B cell (primary cell): ENCODE measurements around the gene CYP26B1. TPM values are rescaled to one million over a fixed set of nuclear protein-coding genes. Genes with fewer than 3 reads are reported as not detected.

ENCODE experiments used
- ATAC-seq: fragments of 200-7000 bp; cut with Tn5 transposase; one replicate; pipeline ENCODE4 v1.10.0; 2021; ENCODE audit warnings: low read depth, mild to moderate bottlenecking, moderate number of reproducible peaks, moderate library complexity
- CTCF ChIA-PET: fragments of 350-600 bp; sonication (Branson Sonifier 250); formaldehyde crosslinking; loops from one replicate; lab custom pipeline; 2021; ENCODE audit warnings: antibody characterized with exemption, inconsistent platforms; lab: Charles Lee
- POLR2A ChIA-PET: fragments of 350-600 bp; sonication (Branson Sonifier 250); formaldehyde crosslinking; loops from one replicate; lab custom pipeline; 2021; ENCODE audit warnings: antibody characterized with exemption; lab: Charles Lee
- DNase-seq: peaks from one replicate; pipeline ENCODE4 v3.0.0; 2013
- H2AFZ ChIP-seq: 2 replicates; pipeline ENCODE4 v1.6.1; 2012; ENCODE audit warnings: mild to moderate bottlenecking, low read depth, low read length; ENCODE audit not compliant: insufficient read depth, poor library complexity, severe bottlenecking
- H3K27ac ChIP-seq, 2 donors: 1 replicate in 1 of 2; 2 replicates in 1 of 2; pipeline ENCODE4 v1.5.1; 2012 to 2013; ENCODE audit warnings: low read length in 2 of 2, mild to moderate bottlenecking in 2 of 2, moderate library complexity in 1 of 2
- H3K27me3 ChIP-seq, 4 experiments: fragments of 200-600 bp in 1 of 4; sonication (generic) in 1 of 4; replicated peaks in 1 of 4; 1 replicate in 2 of 4; 2 replicates in 2 of 4; pipeline versions ENCODE4 v1.6.1 to v1.7.0; 2013 to 2016; ENCODE audit warnings: low read length in 3 of 4, mild to moderate bottlenecking in 2 of 4, mixed read lengths in 1 of 4, moderate library complexity in 1 of 4; ENCODE audit not compliant: insufficient read depth in 4 of 4, control insufficient read depth in 3 of 4; ENCODE audit errors: control extremely low read depth in 1 of 4
- H3K36me3 ChIP-seq, 2 experiments: replicated peaks in 1 of 2; 1 replicate in 1 of 2; 2 replicates in 1 of 2; pipeline versions ENCODE4 v1.6.1 to v1.7.1; 2013; ENCODE audit warnings: low read length in 1 of 2; ENCODE audit not compliant: insufficient read depth in 2 of 2, control insufficient read depth in 1 of 2; ENCODE audit errors: control extremely low read depth in 1 of 2, extremely low read depth in 1 of 2
- H3K4me1 ChIP-seq, 2 donors: fragments of 200-600 bp in 1 of 2; sonication (generic) in 1 of 2; 1 replicate in 1 of 2; 2 replicates in 1 of 2; pipeline versions ENCODE4 v1.5.1 to v1.6.1; 2013 to 2017; ENCODE audit warnings: low read length in 2 of 2; ENCODE audit not compliant: control insufficient read depth in 2 of 2, insufficient read depth in 2 of 2
- H3K4me2 ChIP-seq: replicated peaks from 2 replicates; pipeline ENCODE3; 2012; ENCODE audit warnings: mild to moderate bottlenecking, low read depth, low read length; ENCODE audit not compliant: poor library complexity, severe bottlenecking
- H3K4me3 ChIP-seq, 5 experiments: fragments of 200-600 bp in 1 of 5; sonication (generic) in 1 of 5; 1 replicate in 3 of 5; 2 replicates in 2 of 5; pipeline versions ENCODE4 v1.5.1 to v1.7.0; 2011 to 2016; ENCODE audit warnings: low read length in 4 of 5, mild to moderate bottlenecking in 4 of 5, low read depth in 2 of 5, control low read depth in 1 of 5, moderate library complexity in 1 of 5; ENCODE audit not compliant: insufficient read depth in 1 of 5; ENCODE audit errors: control extremely low read depth in 1 of 5, extremely low read depth in 1 of 5
- H3K79me2 ChIP-seq: fragments of 200-600 bp; sonication (generic); one replicate; pipeline ENCODE4 v1.6.0; 2016; ENCODE audit warnings: low read length; ENCODE audit not compliant: control insufficient read depth, insufficient read depth
- H3K9ac ChIP-seq: fragments of 200-600 bp; sonication (generic); 2 replicates; pipeline ENCODE4 v1.6.1; 2017; ENCODE audit warnings: mild to moderate bottlenecking, low read length, moderate library complexity
- H3K9me3 ChIP-seq, 3 donors: one replicate each; pipeline versions ENCODE4 v1.6.1 to v1.7.1; 2013; ENCODE audit warnings: low read length in 2 of 3; ENCODE audit not compliant: control insufficient read depth in 2 of 3, insufficient read depth in 1 of 3; ENCODE audit errors: control extremely low read depth in 1 of 3
- H4K20me1 ChIP-seq: 2 replicates; pipeline ENCODE4 v1.6.0; 2012; ENCODE audit warnings: mild to moderate bottlenecking, low read length; ENCODE audit not compliant: insufficient read depth, control insufficient read depth, poor library complexity, severe bottlenecking
- H3K27ac Mint-ChIP-seq: one replicate; pipeline ENCODE4 v1.8.0; 2021; ENCODE audit warnings: mixed read lengths
- H3K27me3 Mint-ChIP-seq: one replicate; pipeline ENCODE4 v1.8.0; 2021; ENCODE audit warnings: mixed read lengths
- H3K4me1 Mint-ChIP-seq: one replicate; pipeline ENCODE4 v1.8.0; 2021; ENCODE audit warnings: mixed read lengths
- H3K4me3 Mint-ChIP-seq: one replicate; pipeline ENCODE4 v1.8.0; 2021; ENCODE audit warnings: mixed read lengths
- H3K9me3 Mint-ChIP-seq: one replicate; pipeline ENCODE4 v1.8.0; 2022; ENCODE audit warnings: mixed read lengths; ENCODE audit not compliant: insufficient read depth
- EZH2 ChIP-seq: IDR thresholded peaks from 2 replicates; pipeline ENCODE4 v1.6.1; 2012; ENCODE audit warnings: borderline replicate concordance, low read depth, mild to moderate bottlenecking, moderate library complexity, low read length; ENCODE audit not compliant: insufficient read depth, poor library complexity, severe bottlenecking
- WGBS: methylation state at CpG from one replicate; pipeline ENCODE4 v1.1.5; 2013; ENCODE audit warnings: missing lambda C conversion rate; ENCODE audit not compliant: insufficient coverage; 5-methylcytosine and 5-hydroxymethylcytosine counted together
- intact Hi-C: fragments of 100-400 bp; cut with micrococcal nuclease; formaldehyde crosslinking; loops from one replicate; pipeline ENCODE4 v1.10.0; 2022
- polyA plus RNA-seq: library from polyadenylated mRNA; depleted of rRNA; stranded (reverse); fragments of >200 nt; gene quantifications from 2 replicates; pipeline ENCODE4 v1.2.3, GENCODE V29; 2012
- total RNA-seq, 2 donors: library from RNA; stranded (reverse); fragments of 120-200 nt in 1 of 2; gene quantifications; 1 replicate in 1 of 2; 2 replicates in 1 of 2; pipeline versions ENCODE4 v1.2.3 to v1.2.4, GENCODE V29; 2013 to 2022
- TF ChIP-seq, protein P1 (sequence below): fragments of 200-600 bp; IDR thresholded peaks from one replicate; pipeline ENCODE4 v1.8.0; 2022; ENCODE audit warnings: antibody characterized with exemption, mild to moderate bottlenecking

Gene CYP26B1
- total and polyA plus RNA-seq, 2 donors (not counting 1 experiment from before 2014, with no cell fraction given), result not detected

GRCh38 chr2:72133721-72134407, 13.8 kb downstream of the CYP26B1 start:
- no peak for DNase-seq
- H3K9me3 Mint-ChIP-seq, result no peaks in the 10 kb centered on the region
- H3K4me1 Mint-ChIP-seq, result no peaks in the 10 kb centered on the region
- peaks cover 5% of the 10 kb centered on the region for H3K27me3 Mint-ChIP-seq
- Histone ChIP-seq H4K20me1 (no peaks in the 10 kb centered on the region), H3K9me3 (peaks cover 0 to 9% (median 0%) of the 10 kb centered on the region in 3 donors), H3K79me2 (no peaks in the 10 kb centered on the region), H3K27ac (no peak overlapping the region), H2AFZ (no peak overlapping the region), H3K36me3 (no peaks in the 10 kb centered on the region), H3K4me2 (no peak overlapping the region), H3K4me3 (no peak overlapping the region), H3K9ac (no peak overlapping the region), H3K27me3 (no peaks in the 10 kb centered on the region), H3K4me1 (no peaks in the 10 kb centered on the region)
- POLR2A ChIA-PET, result no interaction called here
- no peak for ATAC-seq
- no peak overlapping the region for H3K27ac Mint-ChIP-seq
- 77% methylated on average over 3 of the region's 11 CpGs for WGBS
- TF ChIP-seq, protein P1, sequence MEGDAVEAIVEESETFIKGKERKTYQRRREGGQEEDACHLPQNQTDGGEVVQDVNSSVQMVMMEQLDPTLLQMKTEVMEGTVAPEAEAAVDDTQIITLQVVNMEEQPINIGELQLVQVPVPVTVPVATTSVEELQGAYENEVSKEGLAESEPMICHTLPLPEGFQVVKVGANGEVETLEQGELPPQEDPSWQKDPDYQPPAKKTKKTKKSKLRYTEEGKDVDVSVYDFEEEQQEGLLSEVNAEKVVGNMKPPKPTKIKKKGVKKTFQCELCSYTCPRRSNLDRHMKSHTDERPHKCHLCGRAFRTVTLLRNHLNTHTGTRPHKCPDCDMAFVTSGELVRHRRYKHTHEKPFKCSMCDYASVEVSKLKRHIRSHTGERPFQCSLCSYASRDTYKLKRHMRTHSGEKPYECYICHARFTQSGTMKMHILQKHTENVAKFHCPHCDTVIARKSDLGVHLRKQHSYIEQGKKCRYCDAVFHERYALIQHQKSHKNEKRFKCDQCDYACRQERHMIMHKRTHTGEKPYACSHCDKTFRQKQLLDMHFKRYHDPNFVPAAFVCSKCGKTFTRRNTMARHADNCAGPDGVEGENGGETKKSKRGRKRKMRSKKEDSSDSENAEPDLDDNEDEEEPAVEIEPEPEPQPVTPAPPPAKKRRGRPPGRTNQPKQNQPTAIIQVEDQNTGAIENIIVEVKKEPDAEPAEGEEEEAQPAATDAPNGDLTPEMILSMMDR, result no peak
- TF ChIP-seq EZH2, result no peak
- CTCF ChIA-PET, result no interaction called here
- intact Hi-C loops, result no loop called here
- H3K4me3 Mint-ChIP-seq, result no peak overlapping the region

DNA sequence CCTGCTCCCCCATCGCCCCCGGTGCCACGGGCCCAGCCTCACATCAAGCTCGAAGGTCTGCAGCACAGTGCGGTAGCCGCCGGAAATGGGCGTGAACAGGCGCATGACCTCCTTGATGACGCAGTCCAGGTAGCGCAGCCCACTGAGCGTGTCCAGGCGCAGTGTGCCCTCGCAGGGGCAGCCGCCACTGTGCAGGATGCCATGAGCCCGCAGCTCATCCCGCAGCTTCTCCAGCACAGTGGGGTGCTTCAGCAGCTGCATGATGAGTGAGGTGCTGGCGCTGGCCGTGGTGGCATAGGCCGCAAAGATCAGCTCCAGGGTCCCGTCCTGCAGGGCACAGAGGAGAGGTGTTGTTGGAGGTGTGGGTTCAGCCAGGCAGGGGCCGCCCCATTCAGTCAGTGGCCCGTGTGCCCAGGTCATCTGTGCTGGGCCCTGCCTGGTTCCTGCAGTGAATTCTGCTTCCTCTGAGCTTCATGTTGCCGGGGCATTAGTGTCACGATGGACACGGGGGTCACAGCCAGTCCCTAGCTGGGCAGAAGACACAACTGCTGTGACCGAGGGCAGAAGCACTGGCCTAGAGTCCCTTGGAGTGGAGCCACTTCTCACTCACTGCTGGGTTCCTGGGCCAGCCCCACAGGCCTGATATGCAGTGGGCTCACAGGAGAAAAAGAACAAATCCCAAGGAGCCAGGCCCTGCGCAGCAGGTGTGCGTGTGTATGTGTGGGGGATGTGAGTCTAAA, 14.5 kb downstream of the CYP26B1 start:
- DNase-seq (no peak), ATAC-seq (no peak)
- H3K4me1 Mint-ChIP-seq, result no peaks in the 10 kb centered on the region
- Histone ChIP-seq H3K4me2 (no peak overlapping the region), H3K9ac (no peak overlapping the region), H3K27ac (no peak overlapping the region), H3K79me2 (no peaks in the 10 kb centered on the region), H3K27me3 (no peaks in the 10 kb centered on the region), H2AFZ (no peak overlapping the region), H3K36me3 (no peaks in the 10 kb centered on the region), H4K20me1 (no peaks in the 10 kb centered on the region), H3K9me3 (peaks cover 0 to 9% (median 0%) of the 10 kb centered on the region in 3 donors), H3K4me3 (no peak overlapping the region), H3K4me1 (no peaks in the 10 kb centered on the region)
- no peak overlapping the region for H3K27ac Mint-ChIP-seq
- H3K27me3 Mint-ChIP-seq, result peaks cover 5% of the 10 kb centered on the region
- WGBS, result 95% methylated on average over 29 of the region's 29 CpGs
- H3K9me3 Mint-ChIP-seq, result no peaks in the 10 kb centered on the region
- no peak overlapping the region for H3K4me3 Mint-ChIP-seq
- TF ChIP-seq, protein P1, result no peak
- no peak for TF ChIP-seq EZH2
- POLR2A ChIA-PET, result no interaction called here
- intact Hi-C loops, result no loop called here
- CTCF ChIA-PET, result no interaction called here
